HG03378 (cell line): ENCODE measurements around the gene SLC25A43.

Experiments
- ATAC-seq: cut with Tn5 transposase; IDR thresholded peaks from one replicate; pipeline ENCODE4 v1.9.1; 2021; ENCODE audit warnings: mild to moderate bottlenecking, moderate library complexity; ENCODE audit not compliant: unreplicated experiment

SLC25A43 gene

DNA sequence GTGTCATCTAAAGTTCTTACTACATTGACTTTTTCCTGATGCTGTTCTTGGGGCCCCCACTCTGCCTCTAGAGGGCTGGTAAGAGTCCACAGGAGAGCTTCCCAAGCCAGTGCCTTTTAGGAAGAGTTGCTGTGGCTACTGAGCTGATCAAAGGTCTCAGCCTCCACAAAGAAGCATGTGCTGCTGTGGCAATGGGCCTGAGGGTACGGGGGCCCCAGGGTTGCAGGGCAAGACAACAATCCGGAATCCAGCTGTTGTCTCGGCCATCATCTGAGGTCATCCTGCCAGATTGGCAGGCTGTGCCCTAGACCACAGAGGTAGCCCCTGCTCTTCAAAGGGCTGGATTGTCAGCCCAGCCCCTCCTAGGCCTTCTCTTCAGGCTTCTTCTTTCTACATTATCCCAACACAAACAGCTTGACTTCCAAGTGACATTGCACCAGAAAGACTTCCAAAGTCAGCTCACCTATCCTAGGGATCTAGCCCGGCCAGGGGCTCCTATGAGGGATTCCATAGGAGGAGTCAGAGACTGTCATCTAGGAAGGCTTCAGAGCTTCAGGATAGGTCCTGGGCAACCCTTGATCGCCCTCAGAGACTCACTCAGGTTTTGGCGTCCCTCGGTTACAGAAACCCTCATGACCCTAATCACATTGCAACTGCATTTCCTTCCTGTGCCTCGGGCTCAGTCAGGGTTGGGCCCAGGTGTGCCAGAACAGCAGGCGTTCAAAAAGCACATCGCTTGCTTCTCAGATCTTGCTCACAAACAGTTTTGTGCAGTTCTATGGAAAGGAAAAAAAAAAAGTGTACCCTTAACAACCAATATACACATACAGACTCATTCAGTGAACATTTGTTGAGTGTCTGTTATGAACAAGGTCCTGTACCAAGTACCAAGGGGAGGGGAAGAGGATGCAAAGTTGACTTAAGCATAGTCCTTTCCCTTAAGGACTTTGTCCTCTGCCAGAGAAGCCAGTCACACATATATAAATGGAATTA lies 96.9 kb downstream of the SLC25A43 start:
- no peak for ATAC-seq

DNA sequence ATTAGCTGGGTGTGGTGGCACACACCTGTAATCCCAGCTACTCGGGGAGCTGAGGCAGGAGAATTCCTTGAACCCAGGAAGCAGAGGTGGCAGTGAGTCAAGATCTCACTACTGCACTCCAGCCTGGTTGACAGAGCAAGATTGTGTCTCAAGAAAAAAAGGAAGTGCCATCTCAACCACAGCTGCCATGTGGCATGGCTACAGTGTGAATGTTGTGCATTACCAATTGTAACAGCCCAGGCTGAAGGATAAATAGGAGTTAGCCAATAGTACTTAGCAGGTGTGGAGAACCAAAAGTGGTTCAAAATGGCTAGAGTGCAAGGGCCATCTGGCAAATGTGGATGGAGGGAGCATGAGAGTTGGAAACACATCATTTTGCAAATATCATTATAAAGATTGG lies 98.0 kb downstream of the SLC25A43 start:
- no peak for ATAC-seq

DNA sequence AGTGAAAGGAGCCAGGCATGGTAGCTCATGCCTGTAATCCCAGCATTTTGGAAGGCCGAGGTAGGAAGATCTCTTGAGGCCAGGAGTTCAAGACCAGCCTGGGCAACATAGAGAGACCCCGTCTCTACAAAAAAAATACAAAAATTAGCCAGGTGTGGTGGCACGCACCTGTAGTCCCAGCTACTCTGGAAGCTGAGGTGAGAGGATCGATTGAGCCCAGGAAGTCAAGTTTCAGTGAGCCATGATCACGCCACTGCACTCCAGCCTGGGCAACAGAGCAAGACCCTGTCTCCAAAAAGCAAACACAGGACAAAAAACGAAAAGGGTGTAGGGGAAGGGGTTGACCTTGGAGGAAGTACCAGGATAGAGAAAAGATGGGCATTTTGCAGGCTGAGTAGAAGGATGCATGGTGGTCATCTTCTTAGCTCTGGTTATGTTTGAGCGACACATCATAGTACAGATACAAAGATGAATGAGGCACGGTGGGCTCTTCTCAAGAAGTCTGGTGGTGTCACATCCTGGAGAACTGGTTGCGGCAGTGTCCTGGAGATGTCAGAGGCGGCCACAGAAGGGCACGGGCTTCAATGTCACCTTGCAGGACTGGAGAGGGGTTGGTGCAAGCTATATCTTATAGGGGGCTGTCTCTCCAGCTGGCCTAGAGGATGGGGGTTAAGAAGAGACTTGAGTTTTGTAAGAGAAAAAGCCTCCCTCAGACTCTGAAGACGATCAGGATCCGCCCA lies 101.1 kb downstream of the SLC25A43 start:
- no peak for ATAC-seq

DNA sequence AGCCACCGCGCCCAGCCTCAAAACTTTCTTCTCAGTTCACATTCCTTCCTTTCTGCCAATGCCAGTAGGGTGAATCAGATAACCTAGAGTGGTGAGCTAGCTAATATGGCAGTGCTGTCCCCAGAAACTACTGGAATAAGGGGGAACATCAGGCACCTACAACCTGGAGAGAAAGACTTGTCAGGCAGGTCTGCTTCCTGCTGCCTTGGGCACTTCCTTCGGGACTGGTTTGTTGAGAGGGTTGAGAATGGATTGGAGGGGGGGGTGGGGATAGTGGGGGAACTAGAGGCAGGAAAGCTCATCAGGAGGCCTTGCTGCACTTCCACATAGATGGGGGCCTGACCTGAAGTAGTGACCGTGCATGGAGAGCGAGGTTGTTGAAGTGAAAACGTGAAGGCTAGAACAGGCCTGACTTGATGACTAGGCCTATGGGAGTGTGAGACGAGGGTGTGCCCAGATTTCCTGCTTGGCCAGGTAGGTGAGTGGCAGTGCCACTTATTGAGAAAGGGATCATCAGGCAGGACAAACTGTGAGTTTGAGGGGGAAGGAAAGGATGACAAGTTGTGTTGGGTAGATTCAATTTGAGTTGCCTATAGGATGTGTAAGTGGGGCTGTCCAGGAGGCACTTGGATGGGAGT lies 102.5 kb downstream of the SLC25A43 start:
- ATAC-seq = no peak

DNA sequence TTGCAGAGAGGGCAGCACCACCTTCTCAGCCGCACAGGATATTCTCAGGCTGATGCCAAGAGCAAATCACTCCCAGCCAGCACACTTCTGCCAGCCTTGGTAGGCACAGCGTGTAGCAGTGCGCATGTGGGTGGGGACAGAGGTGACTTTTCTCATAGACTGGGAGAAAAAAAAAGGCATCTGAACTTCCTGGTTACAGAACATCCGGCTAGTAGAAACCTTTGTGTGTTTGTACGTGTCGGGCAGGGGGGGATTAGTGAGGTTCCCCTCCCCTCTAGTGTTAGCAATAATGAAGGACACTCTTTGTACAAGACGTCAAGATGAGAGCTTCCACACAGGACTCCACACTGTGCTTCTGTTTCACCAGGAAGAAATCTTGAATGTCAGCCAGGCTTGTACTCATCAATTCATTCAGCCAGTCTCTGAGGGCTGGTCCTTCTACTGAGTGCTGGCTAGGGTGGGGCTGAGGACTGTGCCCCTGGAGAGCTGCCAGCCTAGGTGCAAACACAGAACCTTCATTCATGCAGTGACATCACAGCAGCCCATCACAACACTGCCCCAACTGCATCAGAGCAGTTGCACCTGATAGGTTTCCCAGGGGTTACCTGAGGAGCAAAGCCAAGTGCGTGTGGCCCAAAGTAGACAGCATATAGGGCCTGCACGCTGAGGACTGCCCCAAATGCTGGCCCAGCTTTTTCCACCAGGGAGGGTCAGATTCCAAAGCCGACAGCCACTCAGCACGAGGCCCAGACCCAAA lies 103.8 kb downstream of the SLC25A43 start:
- no peak for ATAC-seq

DNA sequence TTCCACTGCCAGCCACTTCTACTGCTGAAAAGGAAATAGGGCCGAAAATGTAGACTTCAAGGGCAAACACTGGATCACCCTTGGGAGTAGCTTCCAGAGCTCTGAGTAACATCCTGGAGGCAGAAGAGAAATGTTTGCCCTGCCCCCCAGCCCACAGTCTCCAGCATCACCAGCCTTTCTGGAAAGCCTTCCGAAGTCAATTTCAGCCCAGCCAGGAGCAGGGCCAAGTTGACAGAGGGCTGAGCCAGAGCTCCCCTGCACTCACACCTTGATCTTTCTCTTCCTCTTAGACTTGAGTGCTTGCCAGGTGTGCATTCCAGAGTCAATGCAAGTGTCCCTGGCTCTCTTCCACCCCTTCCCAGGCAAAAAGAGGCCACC lies 104.3 kb downstream of the SLC25A43 start:
- ATAC-seq = no peak
